OCI-M1 (cell line): Measurements from ENCODE around the gene IFI44.

ENCODE experiments used
- DNase-seq: peaks from one replicate; lab custom pipeline; 2025; lab: John Stamatoyannopoulos, UW

IFI44 gene

GRCh38 chr1:78712467-78713051 is 62.9 kb downstream of the IFI44 start:
- no peak for DNase-seq

DNA sequence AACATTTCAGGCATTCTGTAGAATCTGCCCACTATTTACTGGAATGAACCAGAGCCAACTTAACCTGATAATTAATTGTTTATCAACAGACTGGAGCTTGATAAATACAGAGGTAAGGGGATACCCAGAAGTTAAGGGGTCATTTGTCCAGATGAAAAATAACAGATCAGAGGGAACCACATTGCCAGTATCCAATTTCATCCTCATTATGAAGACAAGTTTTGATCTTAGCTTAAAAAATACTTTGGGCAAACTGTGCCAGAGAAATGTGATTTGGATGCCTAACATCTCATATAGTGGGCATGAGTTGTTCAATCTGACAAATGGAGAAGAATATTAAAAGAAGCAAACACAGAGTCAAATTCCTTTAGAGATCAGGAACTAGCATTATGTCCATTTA is 63.7 kb downstream of the IFI44 start:
- no peak for DNase-seq
